ENCODE data around the gene RNF225. TPM values are rescaled to one million over a fixed set of nuclear protein-coding genes. Genes with fewer than 3 reads are reported as not detected.

RNF225 gene
- polyA plus RNA-seq, 1 of the 3 experiments (the other 2 are of a cell fraction): 0.13 TPM

- POLR2A ChIA-PET: interaction anchor here (0.9 to 1.3 kb wide), 3 partner anchors 17 to 29 kb away, joined by 3 to 7 read pairs (median 3); partner anchors contain the start of genes ZNF497 and ZNF584
These were observed 16.2 kb upstream of the RNF225 start for GRCh38 chr19:58379246-58379645.

More at GRCh38 chr19:58379246-58379645, 16.2 kb upstream of the RNF225 start:
- no peaks in the 10 kb centered on the region for H3K9me3 ChIP-seq
- no peak for TF ChIP-seq SIN3A (IDR thresholded peaks at IDR 0.05; ENCODE audit: borderline replicate concordance, low read depth, low read length)
- TF ChIP-seq NRF1 (IDR thresholded peaks at IDR 0.05; ENCODE audit: low read depth, low read length): no peak
- no peak for TF ChIP-seq TEAD4 (IDR thresholded peaks at IDR 0.05; ENCODE audit: borderline replicate concordance, insufficient read depth)
- TF ChIP-seq PBX3 (IDR thresholded peaks at IDR 0.05): no peak
- no peak for TF ChIP-seq YY1 (IDR thresholded peaks at IDR 0.05; ENCODE audit: low read depth)
- no peak for TF ChIP-seq ZBTB33 (IDR thresholded peaks at IDR 0.05; ENCODE audit: borderline replicate concordance, low read depth)
- no peak for TF ChIP-seq TAF1 (IDR thresholded peaks at IDR 0.05; ENCODE audit: borderline replicate concordance, low read depth, low read length)
- TF ChIP-seq ELF1 (IDR thresholded peaks at IDR 0.05): no peak
- TF ChIP-seq MEF2A (IDR thresholded peaks at IDR 0.05; ENCODE audit: borderline replicate concordance, low read depth): no peak
- TF ChIP-seq RAD21 (IDR thresholded peaks at IDR 0.05; ENCODE audit: low read length): no peak
- no peak for TF ChIP-seq JUND (IDR thresholded peaks at IDR 0.05)
- TF ChIP-seq RFX5 (IDR thresholded peaks at IDR 0.05; ENCODE audit: low read length): no peak
- TF ChIP-seq FOXJ3 (CRISPR knock-in tag; IDR thresholded peaks at IDR 0.05): no peak
- TF ChIP-seq CHD2 (IDR thresholded peaks at IDR 0.05; ENCODE audit: low read length, partially characterized antibody): no peak
- TF ChIP-seq REST (IDR thresholded peaks at IDR 0.05; ENCODE audit: low read depth, low read length): no peak
- no peak for TF ChIP-seq SMC3 (IDR thresholded peaks at IDR 0.05; ENCODE audit: low read depth, low read length)
- TF ChIP-seq EZH2phosphoT487 (IDR thresholded peaks at IDR 0.05; ENCODE audit: borderline replicate concordance, low read depth): no peak
- H4K20me1 ChIP-seq (ENCODE audit: insufficient read depth): no peaks in the 10 kb centered on the region
- peaks cover 19% of the 10 kb centered on the region for H3K79me2 ChIP-seq (ENCODE audit: insufficient read depth)
- no peak for DNase-seq
- 66% methylated on average over 4 of the region's 6 CpGs for WGBS (ENCODE audit: low lambda C conversion rate)
- H3K4me3 ChIP-seq (ENCODE audit: low read depth in 2 of 2, low read length in 1 of 2): no peak overlapping the region
- H3K27me3 ChIP-seq (ENCODE audit: insufficient read depth): no peaks in the 10 kb centered on the region
- peak overlapping the region; percentile 98; the same call in 1 of the 2 replicates for H3K4me2 ChIP-seq
- no peak overlapping the region for H3K9ac ChIP-seq
- CTCF ChIA-PET: interaction anchor here (1.7 kb wide), 1 partner anchor 139 kb away, joined by 3 read pairs; no protein-coding TSS in a partner anchor
- H3K36me3 ChIP-seq (replicated peaks in 1 of 2; ENCODE audit: control insufficient read depth in 1 of 2, insufficient read depth in 2 of 2, low read length in 1 of 2): no peaks in the 10 kb centered on the region
- no peaks in the 10 kb centered on the region for H3K9me2 ChIP-seq
- peaks cover 5 to 18% of the 10 kb centered on the region in 2 experiments; a peak in 1 of 4 replicates for H3K4me1 ChIP-seq (ENCODE audit: control insufficient read depth in 1 of 2, insufficient read depth in 2 of 2, low read depth in 1 of 2, low read length in 1 of 2)
- H2AFZ ChIP-seq (ENCODE audit: low read depth): no peak overlapping the region
- H3K27ac ChIP-seq (ENCODE audit: low read depth in 2 of 2, low read length in 1 of 2): no peak overlapping the region
- H3F3A ChIP-seq (replicated peaks; ENCODE audit: insufficient read depth): peaks cover 12% of the 10 kb centered on the region

All from SK-N-SH (cell line).